Activated CD8-positive, alpha-beta T cell treated with anti-CD3 and anti-CD28 coated beads, Interleukin-2, amount 10 ng/mL, durations not matched to agents 7 days and 5 days (primary cell): ENCODE results near the gene NLRC5. TPM values are rescaled to one million over a fixed set of nuclear protein-coding genes. Genes with fewer than 3 reads are reported as not detected.

ENCODE experiments used
- ATAC-seq: fragments of 150-1000 bp; cut with Tn5 transposase; one replicate; pipeline ENCODE4 v1.10.0; 2021; ENCODE audit warnings: moderate library complexity
- CTCF ChIA-PET: fragments of 350-600 bp; sonication (Branson Sonifier 250); formaldehyde crosslinking; loops from one replicate; lab custom pipeline; 2021; ENCODE audit warnings: antibody characterized with exemption; lab: Charles Lee
- POLR2A ChIA-PET: fragments of 350-600 bp; sonication (Branson Sonifier 250); formaldehyde crosslinking; loops from one replicate; lab custom pipeline; 2021; ENCODE audit warnings: antibody characterized with exemption; lab: Charles Lee
- DNase-seq: peaks from one replicate; pipeline ENCODE4 v3.0.0-alpha.2; 2020
- H3K27ac Mint-ChIP-seq: one replicate; pipeline ENCODE4 v1.8.0; 2021; ENCODE audit warnings: mild to moderate bottlenecking, mixed read lengths
- H3K27me3 Mint-ChIP-seq: one replicate; pipeline ENCODE4 v1.8.0; 2021; ENCODE audit warnings: low read depth, mixed read lengths
- H3K36me3 Mint-ChIP-seq: one replicate; pipeline ENCODE4 v1.8.0; 2021; ENCODE audit warnings: low read depth, mixed read lengths
- H3K4me1 Mint-ChIP-seq: one replicate; pipeline ENCODE4 v1.8.0; 2021; ENCODE audit warnings: low read depth, mixed read lengths
- H3K4me3 Mint-ChIP-seq: one replicate; pipeline ENCODE4 v1.8.0; 2021; ENCODE audit warnings: mild to moderate bottlenecking, mixed read lengths
- H3K9me3 Mint-ChIP-seq: one replicate; pipeline ENCODE4 v1.8.0; 2022; ENCODE audit warnings: mixed read lengths; ENCODE audit not compliant: insufficient read depth
- total RNA-seq, 2 experiments: library from RNA; stranded (reverse); gene quantifications; one replicate each; pipeline ENCODE4 v1.2.3, GENCODE V29; 2021

NLRC5 gene
- total RNA-seq, 2 experiments from 2014 or later, result 280 to 291 TPM

DNA sequence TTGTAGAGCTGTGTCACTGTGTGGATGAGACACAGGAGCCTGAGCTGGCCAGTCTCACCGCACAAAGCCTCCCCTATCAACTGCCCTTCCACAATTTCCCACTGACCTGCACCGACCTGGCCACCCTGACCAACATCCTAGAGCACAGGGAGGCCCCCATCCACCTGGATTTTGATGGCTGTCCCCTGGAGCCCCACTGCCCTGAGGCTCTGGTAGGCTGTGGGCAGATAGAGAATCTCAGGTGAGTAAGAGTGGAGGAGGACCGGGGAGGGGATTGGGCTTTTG lies 37.4 kb downstream of the NLRC5 start:
- no peak for DNase-seq
- Mint-ChIP-seq H3K4me3 (no peak overlapping the region), H3K4me1 (peaks cover 82% of the 10 kb centered on the region), H3K9me3 (no peaks in the 10 kb centered on the region), H3K27me3 (no peaks in the 10 kb centered on the region), H3K27ac (peak overlapping the region; percentile 30), H3K36me3 (peaks cover 95% of the 10 kb centered on the region)
- ChIA-PET CTCF (interaction anchor here (1.0 to 1.1 kb wide), 2 partner anchors 10 to 63 kb away, joined by 3 to 4 read pairs; no protein-coding TSS in a partner anchor), POLR2A (interaction anchor here (0.8 to 8.0 kb wide), 5 partner anchors 11 to 38 kb away, joined by 3 to 68 read pairs (median 3); partner anchors contain the start of gene NLRC5)
- no peak for ATAC-seq

DNA sequence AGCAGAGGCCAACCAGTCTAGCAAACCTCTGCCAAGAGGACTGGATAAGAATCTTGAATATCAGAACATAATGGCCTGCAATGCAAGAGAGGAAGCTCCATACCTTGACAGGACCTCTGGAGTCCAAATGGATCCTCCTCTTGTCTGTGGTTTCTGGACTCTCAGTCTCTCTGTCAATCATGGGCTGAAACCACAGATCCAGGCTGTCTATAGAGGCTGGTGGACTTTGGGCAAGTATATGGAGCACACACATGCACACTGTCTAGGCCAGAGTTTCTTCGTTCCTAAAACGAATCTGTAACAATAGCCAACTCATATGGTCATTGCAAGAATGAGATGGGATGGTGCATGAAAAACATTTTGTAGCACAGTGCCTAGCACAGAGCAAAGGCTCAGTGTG lies 37.7 kb downstream of the NLRC5 start:
- Mint-ChIP-seq H3K27ac (peak overlapping the region; percentile 30), H3K36me3 (peaks cover 95% of the 10 kb centered on the region), H3K4me3 (no peak overlapping the region), H3K27me3 (no peaks in the 10 kb centered on the region), H3K4me1 (peaks cover 82% of the 10 kb centered on the region), H3K9me3 (no peaks in the 10 kb centered on the region)
- CTCF ChIA-PET, result interaction anchor here (0.8 to 1.3 kb wide), 6 partner anchors 9 to 63 kb away, joined by 3 to 6 read pairs (median 4); no protein-coding TSS in a partner anchor
- POLR2A ChIA-PET, result interaction anchor here (0.6 to 8.0 kb wide), 6 partner anchors 11 to 48 kb away, joined by 3 to 68 read pairs (median 3); partner anchors contain the start of gene NLRC5
- DNase-seq (no peak), ATAC-seq (no peak)

DNA sequence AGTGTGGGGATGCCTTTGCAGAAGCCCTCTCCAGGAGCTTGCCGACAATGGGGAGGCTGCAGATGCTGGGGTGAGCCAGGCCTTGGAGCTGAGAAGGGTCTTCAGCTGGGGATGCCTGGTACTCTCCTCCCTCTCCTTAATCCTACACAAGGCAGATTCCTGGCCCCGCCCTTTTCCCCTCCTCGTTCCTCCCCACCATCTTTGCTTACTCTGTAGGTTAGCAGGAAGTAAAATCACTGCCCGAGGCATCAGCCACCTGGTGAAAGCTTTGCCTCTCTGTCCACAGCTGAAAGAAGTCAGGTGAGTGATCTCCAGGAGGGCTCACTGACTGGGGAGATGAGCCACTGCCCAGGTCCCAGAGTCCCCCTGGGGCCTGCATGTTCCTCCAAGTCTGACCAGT lies 38.7 kb downstream of the NLRC5 start:
- POLR2A ChIA-PET, result interaction anchor here (0.5 to 1.2 kb wide), 2 partner anchors 11 to 171 kb away, joined by 3 to 6 read pairs; no protein-coding TSS in a partner anchor
- no peaks in the 10 kb centered on the region for H3K9me3 Mint-ChIP-seq

DNA sequence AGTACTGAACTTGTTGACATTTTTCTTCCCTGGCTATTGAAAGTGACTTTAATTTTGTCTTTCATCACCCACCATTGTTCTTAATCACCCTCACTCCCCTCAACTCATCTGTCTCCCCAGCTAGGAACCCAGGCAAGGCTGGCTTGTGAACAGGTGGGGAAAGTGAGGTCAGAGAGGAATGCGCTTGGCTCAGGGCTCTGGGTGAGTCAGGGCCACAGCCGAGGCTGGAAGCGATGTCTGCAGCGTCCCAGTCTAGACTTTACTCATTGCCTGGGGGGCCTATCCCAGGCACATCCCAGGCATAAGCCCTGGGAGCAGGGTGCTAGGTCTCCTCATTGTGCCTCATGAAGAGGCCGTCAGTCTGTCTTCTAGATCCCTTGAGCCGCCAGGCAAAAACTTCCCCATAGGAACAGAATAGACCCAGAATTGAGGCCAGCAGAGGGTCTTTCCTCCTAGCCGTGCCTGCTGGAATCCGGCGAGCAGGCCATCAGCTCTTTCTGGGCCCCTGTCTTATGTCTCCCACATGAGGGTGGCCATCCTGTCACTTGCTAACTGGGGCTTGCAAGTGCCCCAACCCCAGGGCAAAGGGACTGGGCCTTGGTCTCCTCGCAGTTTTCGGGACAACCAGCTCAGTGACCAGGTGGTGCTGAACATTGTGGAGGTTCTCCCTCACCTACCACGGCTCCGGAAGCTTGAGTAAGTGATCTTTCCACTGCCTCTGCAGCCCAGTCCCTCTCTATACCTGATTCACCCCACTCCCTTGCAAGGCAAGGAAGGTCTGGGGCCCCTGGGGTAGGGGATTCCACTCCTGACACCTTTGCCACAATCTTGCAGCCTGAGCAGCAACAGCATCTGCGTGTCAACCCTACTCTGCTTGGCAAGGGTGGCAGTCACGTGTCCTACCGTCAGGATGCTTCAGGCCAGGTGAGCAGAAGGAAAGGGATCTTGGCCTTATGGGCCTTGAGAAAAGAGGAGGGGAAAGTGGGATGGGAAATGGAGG lies 40.1 kb downstream of the NLRC5 start:
- ChIA-PET CTCF (interaction anchor here (0.5 to 2.2 kb wide), 7 partner anchors 7 to 26 kb away, joined by 3 to 6 read pairs (median 3); no protein-coding TSS in a partner anchor), POLR2A (interaction anchor here (0.5 to 2.8 kb wide), 4 partner anchors 9 to 98 kb away, joined by 3 to 9 read pairs (median 3); partner anchors contain the start of gene HERPUD1)
- Mint-ChIP-seq H3K9me3 (no peaks in the 10 kb centered on the region), H3K27me3 (no peaks in the 10 kb centered on the region), H3K36me3 (peaks cover 90% of the 10 kb centered on the region), H3K27ac (no peak overlapping the region), H3K4me1 (peaks cover 74% of the 10 kb centered on the region), H3K4me3 (no peak overlapping the region)
- ATAC-seq (no peak), DNase-seq (no peak)

More for the DNA sequence above, 38.7 kb downstream of the NLRC5 start:
- H3K4me3 Mint-ChIP-seq, result no peak overlapping the region
- no peak for ATAC-seq
- DNase-seq, result no peak
- CTCF ChIA-PET, result interaction anchor here (0.8 to 2.2 kb wide), 8 partner anchors 8 to 64 kb away, joined by 3 to 6 read pairs (median 4); no protein-coding TSS in a partner anchor
- no peaks in the 10 kb centered on the region for H3K27me3 Mint-ChIP-seq
- peaks cover 90% of the 10 kb centered on the region for H3K36me3 Mint-ChIP-seq
- H3K4me1 Mint-ChIP-seq, result peaks cover 75% of the 10 kb centered on the region
- no peak overlapping the region for H3K27ac Mint-ChIP-seq

DNA sequence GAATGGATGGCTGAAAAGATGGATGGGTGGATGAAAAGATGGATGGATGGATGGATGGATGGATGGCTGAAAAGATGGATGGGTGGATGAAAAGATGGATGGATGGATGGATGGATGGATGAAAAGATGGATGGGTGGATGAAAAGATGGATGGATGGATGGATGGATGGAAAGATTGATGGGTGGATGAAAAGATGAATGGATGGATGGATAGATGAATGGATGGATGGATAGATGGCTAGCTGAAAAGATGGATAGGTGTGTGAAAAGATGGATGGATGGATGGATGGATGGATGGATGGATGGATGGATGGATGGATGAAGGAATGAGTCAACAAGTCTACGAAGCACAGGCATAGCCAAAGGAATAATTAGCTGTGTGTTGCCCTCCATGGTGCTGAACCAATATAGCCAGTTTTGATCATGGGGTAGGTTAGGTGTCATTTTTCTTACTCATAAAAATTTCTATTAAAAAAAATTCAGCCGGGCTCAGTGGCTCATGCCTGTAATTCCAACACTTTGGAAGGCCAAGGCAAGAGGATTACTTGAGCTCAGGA lies 41.1 kb downstream of the NLRC5 start:
- POLR2A ChIA-PET, result interaction anchor here (0.6 to 2.8 kb wide), 4 partner anchors 8 to 44 kb away, joined by 3 to 9 read pairs (median 4); no protein-coding TSS in a partner anchor
- ATAC-seq (no peak), DNase-seq (no peak)
- no peaks in the 10 kb centered on the region for H3K27me3 Mint-ChIP-seq
- H3K9me3 Mint-ChIP-seq, result no peaks in the 10 kb centered on the region
- H3K4me3 Mint-ChIP-seq, result no peak overlapping the region
- H3K36me3 Mint-ChIP-seq, result peaks cover 92% of the 10 kb centered on the region
- H3K27ac Mint-ChIP-seq, result peak overlapping the region; percentile 5
- peaks cover 77% of the 10 kb centered on the region for H3K4me1 Mint-ChIP-seq
- CTCF ChIA-PET, result interaction anchor here (0.8 to 2.1 kb wide), 6 partner anchors 8 to 27 kb away, joined by 3 to 6 read pairs (median 3); no protein-coding TSS in a partner anchor

DNA sequence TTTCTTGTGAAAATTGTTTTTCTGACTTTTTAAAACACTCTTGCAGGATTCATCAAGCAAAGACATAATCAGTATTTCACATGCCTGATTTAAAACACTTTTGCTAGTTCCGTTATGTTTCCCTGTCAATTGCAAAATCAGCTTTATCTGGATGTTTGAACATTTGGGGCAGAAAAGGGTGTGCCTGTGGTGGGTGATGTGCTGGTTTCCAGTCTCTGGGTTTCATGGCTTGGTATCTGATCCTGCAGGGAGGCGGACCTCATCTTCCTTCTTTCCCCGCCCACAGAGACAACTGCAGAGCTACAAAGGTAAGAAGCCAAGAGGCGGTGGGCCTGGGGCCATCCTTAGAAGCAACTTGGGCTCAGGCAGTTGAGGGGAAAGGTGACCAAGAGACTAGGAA lies 41.8 kb downstream of the NLRC5 start:
- ChIA-PET POLR2A (interaction anchor here (0.6 to 2.8 kb wide), 4 partner anchors 9 to 45 kb away, joined by 3 to 9 read pairs (median 4); no protein-coding TSS in a partner anchor), CTCF (interaction anchor here (1.1 to 2.1 kb wide), 3 partner anchors 9 to 15 kb away, joined by 3 to 6 read pairs (median 4); no protein-coding TSS in a partner anchor)
- peak overlapping the region; percentile 8 for H3K27ac Mint-ChIP-seq
- DNase-seq (no peak), ATAC-seq (no peak)
- H3K27me3 Mint-ChIP-seq, result no peaks in the 10 kb centered on the region
- H3K4me1 Mint-ChIP-seq, result peaks cover 77% of the 10 kb centered on the region
- peaks cover 91% of the 10 kb centered on the region for H3K36me3 Mint-ChIP-seq
- no peak overlapping the region for H3K4me3 Mint-ChIP-seq
- H3K9me3 Mint-ChIP-seq, result no peaks in the 10 kb centered on the region

DNA sequence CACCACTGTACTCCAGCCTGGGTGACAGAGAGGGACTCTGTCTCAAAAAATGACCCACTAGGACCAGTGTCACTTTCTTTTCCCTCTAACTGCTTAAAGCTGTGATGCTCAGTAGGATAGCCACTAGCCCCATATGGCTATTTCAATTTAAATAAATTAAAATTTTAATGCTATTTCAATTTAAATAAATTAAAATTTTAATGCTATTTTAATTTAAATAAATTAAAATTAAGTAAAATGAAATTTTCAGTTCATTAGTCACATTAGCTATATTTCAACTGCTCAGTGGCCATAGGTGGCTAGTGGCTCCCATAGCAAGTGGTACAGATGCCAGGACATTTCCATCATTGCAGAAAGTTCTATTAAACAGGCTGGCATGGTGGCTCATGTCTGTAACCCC lies 43.0 kb downstream of the NLRC5 start:
- H3K27ac Mint-ChIP-seq, result peak overlapping the region; percentile 8
- H3K4me3 Mint-ChIP-seq, result no peak overlapping the region
- POLR2A ChIA-PET, result interaction anchor here (1.1 to 2.1 kb wide), 5 partner anchors 8 to 43 kb away, joined by 3 to 8 read pairs (median 3); partner anchors contain the start of gene NLRC5
- peaks cover 87% of the 10 kb centered on the region for H3K36me3 Mint-ChIP-seq
- no peak for ATAC-seq
- no peak for DNase-seq
- H3K27me3 Mint-ChIP-seq, result no peaks in the 10 kb centered on the region
- CTCF ChIA-PET, result no interaction called here
- peaks cover 77% of the 10 kb centered on the region for H3K4me1 Mint-ChIP-seq
- no peaks in the 10 kb centered on the region for H3K9me3 Mint-ChIP-seq

DNA sequence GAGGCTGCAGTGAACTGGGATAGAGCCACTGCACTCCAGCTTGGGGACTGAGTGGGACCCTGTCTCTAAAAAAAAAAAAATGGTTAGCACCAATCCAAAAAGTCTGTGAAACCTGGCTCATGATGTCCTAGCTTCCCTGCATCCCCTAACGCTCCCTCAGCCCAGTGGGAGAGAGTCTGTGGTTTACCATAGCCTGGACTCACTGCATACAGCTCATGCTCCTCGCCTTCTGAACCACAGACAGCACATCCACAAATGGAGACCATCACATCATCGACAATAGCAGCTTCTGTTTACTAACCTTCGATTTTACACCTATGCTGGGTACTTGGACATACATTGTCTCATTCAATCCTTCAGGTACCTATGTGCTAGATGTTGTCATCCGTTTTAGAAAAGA lies 43.6 kb downstream of the NLRC5 start:
- Mint-ChIP-seq H3K4me3 (no peak overlapping the region), H3K27me3 (no peaks in the 10 kb centered on the region), H3K9me3 (no peaks in the 10 kb centered on the region), H3K36me3 (peaks cover 87% of the 10 kb centered on the region), H3K4me1 (peaks cover 77% of the 10 kb centered on the region), H3K27ac (peak overlapping the region; percentile 49)
- DNase-seq (no peak), ATAC-seq (no peak)
- POLR2A ChIA-PET, result interaction anchor here (0.7 to 2.1 kb wide), 6 partner anchors 9 to 72 kb away, joined by 3 to 8 read pairs (median 4); partner anchors contain the start of gene NLRC5
- CTCF ChIA-PET, result interaction anchor here (1.2 to 1.3 kb wide), 2 partner anchors 9 to 11 kb away, joined by 3 to 4 read pairs; no protein-coding TSS in a partner anchor

DNA sequence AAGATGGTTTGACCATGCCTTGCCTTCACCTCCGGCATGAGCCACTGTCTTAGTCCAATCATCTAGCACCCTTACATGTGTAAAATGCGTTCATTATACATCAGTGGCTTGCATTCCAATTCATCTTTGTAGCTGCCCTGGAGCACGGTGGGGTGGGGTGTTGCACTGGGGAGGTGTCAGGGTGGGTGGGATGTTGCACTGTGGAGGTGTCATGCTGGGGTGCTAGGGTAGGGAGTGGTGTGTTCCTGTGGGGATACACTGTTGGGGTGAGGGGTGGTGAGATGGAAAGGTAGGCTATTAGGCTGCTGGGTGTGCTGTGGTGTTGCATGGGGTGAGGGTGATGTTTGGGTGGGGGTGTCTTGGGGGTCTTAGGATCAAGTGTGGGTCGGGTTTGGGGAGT lies 47.0 kb downstream of the NLRC5 start:
- POLR2A ChIA-PET, result interaction anchor here (0.9 to 6.5 kb wide), 2 partner anchors 10 to 13 kb away, joined by 3 to 68 read pairs; no protein-coding TSS in a partner anchor
- Mint-ChIP-seq H3K27me3 (no peaks in the 10 kb centered on the region), H3K4me3 (no peak overlapping the region), H3K9me3 (no peaks in the 10 kb centered on the region), H3K36me3 (peaks cover 80% of the 10 kb centered on the region), H3K4me1 (peaks cover 87% of the 10 kb centered on the region), H3K27ac (peak overlapping the region; percentile 97)
- ATAC-seq (no peak), DNase-seq (no peak)
- CTCF ChIA-PET, result interaction anchor here (0.9 to 2.0 kb wide), 3 partner anchors 9 to 71 kb away, joined by 3 to 5 read pairs (median 5); no protein-coding TSS in a partner anchor

DNA sequence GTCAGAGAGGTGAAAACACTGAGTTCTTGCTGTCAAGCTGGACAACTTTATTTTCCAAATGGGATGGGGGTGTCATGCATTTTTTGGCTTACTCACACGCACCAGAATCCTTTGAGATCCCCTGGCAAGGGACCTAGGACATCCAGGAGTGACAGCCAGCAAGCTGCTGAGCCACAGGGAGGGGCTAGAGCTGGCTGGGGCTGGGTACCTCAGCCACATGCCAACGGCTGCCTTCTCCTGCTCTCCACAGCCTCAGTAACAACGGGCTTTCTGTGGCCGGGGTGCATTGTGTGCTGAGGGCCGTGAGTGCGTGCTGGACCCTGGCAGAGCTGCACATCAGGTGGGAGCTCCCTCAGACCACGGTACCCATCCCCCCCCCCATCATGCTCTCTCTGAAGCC lies 47.6 kb downstream of the NLRC5 start:
- Mint-ChIP-seq H3K27ac (peak overlapping the region; percentile 97), H3K36me3 (peaks cover 78% of the 10 kb centered on the region), H3K4me3 (no peak overlapping the region), H3K4me1 (peaks cover 89% of the 10 kb centered on the region), H3K27me3 (no peaks in the 10 kb centered on the region), H3K9me3 (no peaks in the 10 kb centered on the region)
- POLR2A ChIA-PET, result interaction anchor here (0.8 to 6.5 kb wide), 4 partner anchors 9 to 86 kb away, joined by 3 to 68 read pairs (median 5); no protein-coding TSS in a partner anchor
- ATAC-seq (no peak), DNase-seq (no peak)
- CTCF ChIA-PET, result interaction anchor here (0.9 to 3.9 kb wide), 6 partner anchors 10 to 73 kb away, joined by 3 to 12 read pairs (median 5); no protein-coding TSS in a partner anchor
